Stimulated activated CD8-positive, alpha-beta memory T cell treated with anti-CD3 and anti-CD28 coated beads, Interleukin-15, amount 100 ng/mL, for 48 hours (primary cell): ENCODE measurements around the gene NOXA1.

Experiments
- DNase-seq, 2 donors: peaks; one replicate each; pipeline ENCODE4 v3.0.0-alpha.2; 2020; ENCODE audit warnings: low read depth in 2 of 2

Gene NOXA1

DNA sequence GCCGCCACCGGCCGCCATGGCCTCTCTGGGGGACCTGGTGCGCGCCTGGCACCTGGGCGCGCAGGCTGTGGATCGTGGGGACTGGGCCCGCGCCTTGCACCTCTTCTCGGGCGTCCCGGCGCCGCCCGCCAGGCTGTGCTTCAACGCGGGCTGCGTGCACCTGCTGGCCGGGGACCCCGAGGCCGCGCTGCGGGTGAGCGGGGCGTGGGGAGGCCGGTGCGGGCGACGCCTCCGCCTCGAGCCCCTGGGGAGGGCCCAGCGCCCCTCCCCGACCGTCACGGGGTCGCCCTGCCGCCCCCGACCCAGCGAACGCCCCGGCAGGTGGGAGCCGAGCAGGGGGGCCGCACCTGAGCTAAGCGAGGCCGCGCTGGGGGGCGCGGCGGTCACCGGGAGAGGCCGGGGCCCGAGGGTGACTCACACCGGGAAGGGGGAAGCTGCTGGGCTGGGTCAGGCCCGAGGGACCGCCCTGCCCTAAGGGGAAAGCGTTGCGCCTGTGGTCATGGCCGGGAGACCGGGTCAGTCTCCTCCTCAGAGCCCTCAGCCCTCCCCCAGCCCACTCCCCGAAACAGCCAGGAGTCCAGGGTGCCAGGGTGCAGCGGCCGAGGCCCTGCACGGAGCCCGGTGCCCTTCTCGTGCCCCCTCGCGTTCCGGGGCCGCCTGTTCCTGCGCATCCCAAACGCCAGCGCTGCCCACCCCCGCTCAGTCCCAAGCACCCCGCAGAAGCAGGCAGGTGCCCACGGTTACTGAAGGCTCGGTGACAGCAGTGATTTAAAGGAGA lies 510 bp downstream of the NOXA1 start:
- no peak for DNase-seq

DNA sequence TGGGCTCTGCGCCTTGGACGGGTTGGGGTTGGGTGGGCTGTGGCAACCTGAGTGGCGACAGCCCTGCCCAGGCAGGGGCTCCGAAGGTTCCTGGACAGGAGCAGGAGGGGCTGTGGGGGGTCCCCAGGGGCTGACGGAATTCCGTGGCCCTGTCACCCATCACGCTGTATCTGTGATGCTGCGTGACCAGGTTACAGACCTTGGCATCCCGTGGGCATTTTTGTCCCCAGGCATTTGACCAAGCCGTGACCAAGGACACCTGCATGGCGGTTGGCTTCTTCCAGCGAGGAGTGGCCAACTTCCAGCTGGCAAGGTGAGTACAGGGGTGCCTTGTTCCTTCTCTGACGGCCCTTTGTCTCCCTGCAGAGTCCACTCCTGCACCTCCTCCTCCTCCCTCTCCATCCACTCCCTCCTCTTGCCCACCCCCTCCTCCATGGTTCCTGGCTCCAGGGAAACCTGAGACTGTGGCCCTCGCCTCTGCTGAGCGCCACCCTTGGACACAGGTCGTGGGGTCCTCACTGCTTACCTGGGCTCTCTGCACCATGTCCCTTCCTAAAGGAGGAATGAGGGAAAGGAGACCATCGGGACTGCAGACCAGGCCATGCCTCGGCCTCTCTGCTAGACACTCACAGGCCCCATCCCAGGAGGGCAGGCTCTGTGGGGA lies 3.0 kb downstream of the NOXA1 start:
- DNase-seq, result no peak

DNA sequence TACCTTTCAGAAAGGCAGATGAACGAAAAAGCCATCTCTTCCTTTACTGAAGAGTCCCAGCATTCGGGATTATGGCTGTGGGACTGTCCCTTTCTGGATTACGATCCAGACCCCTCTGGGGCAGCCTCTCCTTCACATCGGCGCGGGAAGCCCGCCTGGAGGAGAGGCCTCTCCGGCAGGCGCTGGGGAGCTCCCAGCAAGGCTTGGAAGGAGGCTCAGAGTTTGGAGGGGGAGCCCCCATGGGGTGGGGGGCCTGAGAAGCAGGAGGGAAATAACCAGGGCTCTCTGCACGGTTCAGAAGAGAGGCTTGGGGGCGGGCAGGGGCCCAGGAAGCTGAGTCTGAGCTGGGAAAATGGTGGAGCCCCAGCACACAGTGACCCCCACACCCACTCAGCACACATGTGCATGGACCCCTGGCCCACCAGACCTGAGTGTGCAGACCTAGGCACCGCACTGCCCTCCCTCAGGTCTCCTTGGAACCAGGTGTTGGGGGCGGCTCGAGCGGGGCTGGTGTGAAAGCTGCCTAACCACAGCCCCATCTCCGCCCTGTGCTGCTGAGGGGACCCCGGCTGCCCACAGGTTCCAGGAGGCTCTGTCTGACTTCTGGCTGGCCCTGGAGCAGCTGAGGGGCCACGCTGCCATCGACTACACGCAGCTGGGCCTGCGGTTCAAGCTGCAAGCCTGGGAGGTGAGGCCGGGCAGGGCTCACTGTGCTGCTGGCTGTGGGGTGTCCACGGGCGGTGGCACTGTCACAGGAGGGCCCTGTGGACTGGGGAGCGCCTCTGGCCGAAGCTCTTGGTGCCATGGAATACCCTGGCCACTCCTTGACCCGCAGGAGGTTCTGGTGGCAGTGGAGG lies 4.5 kb downstream of the NOXA1 start:
- DNase-seq, result no peak

DNA sequence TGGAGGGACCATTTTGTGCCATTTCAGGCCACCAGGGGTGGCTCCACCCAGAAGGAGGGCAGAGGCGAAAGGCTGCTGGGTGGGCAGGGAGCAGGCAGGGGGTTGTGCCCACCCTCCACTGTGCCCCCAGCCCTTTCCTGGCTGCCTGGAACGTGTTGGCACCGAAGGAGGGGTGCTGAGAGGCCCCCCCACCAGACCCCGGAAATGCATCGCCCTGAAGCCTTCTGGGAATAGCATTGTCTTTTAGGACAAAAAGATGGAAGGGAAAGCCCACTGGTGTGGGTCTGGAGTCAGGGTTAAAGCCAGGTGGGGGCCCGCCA lies 5.1 kb downstream of the NOXA1 start:
- DNase-seq, result no peak

DNA sequence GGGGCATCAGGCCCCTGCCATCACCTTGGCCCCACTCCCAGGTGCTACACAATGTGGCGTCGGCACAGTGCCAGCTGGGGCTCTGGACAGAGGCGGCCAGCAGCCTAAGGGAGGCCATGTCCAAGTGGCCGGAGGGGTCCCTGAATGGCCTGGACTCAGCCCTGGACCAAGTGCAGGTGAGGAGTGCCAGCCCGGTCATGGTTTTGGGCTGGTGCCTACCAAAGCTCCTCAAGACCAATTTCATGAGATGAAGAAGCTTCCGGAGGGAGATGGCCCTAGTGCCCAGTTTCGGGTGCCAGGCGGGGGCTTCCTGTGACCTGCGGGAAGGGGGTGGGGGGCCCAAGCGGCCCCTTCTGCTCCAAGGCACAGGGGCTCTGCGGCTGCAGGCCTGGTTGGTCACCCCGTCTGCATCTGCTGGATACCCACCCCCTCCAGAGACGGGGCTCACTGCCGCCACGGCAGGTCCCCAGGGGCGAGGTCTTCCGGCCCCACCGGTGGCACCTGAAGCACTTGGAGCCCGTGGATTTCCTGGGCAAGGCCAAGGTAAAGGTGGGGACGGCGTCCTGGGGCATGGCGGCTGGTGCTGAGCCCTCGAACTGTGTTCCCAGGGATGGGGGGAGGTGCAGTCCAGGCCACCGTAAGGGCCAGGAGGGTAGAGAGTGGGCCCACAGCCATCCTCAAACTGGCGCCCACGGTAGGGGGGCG lies 5.8 kb downstream of the NOXA1 start:
- DNase-seq, result no peak

DNA sequence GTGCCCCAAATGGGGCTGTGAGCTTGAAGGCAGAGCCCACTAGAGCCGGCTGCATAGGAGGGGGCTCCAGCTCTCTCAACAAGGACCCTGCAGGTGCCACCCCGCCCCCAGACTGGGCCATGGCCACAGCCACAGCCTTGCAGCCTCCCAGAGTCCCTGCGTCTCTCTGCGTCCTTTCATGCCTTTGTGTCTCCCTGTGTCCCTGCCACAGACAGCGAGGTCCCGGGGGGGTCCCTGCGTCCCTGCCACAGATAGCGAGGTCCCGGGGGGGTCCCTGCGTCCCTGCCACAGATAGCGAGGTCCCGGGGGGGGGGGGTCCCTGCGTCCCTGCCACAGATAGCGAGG lies 6.3 kb downstream of the NOXA1 start:
- no peak for DNase-seq

DNA sequence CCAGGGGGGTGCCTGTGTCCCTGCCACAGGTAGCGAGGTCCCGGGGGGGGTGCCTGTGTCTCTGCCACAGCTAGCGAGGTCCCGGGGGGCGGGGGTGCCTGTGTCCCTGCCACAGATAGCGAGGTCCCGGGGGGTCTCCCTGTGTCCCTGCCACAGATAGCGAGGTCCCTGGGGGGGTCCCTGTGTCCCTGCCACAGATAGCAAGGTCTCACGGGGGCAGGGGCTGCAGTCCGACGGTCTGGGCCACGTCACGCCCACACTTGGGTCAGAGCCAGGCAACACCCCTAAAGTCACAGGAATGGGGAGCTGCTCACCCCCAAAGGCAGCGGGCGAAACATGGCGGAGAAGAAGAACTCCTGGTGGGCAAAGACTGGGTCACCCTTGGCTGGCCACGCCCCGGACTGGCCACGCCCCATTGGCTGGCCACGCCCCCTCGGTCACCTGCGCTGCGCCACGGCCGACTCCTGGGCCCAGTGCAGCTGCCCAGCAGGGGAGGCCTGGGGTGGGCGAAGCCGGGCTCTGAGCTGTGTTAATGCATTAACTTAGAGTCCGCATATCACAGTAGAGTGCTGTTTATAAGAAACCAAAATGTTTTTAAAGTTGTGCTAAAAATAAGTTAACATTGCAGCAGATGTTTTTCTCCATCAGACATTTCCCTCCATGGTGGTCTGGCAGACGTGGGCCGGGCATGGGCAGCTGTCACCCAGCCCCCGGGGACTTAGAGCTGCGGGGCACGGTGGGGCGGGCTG lies 7.0 kb downstream of the NOXA1 start:
- no peak for DNase-seq

DNA sequence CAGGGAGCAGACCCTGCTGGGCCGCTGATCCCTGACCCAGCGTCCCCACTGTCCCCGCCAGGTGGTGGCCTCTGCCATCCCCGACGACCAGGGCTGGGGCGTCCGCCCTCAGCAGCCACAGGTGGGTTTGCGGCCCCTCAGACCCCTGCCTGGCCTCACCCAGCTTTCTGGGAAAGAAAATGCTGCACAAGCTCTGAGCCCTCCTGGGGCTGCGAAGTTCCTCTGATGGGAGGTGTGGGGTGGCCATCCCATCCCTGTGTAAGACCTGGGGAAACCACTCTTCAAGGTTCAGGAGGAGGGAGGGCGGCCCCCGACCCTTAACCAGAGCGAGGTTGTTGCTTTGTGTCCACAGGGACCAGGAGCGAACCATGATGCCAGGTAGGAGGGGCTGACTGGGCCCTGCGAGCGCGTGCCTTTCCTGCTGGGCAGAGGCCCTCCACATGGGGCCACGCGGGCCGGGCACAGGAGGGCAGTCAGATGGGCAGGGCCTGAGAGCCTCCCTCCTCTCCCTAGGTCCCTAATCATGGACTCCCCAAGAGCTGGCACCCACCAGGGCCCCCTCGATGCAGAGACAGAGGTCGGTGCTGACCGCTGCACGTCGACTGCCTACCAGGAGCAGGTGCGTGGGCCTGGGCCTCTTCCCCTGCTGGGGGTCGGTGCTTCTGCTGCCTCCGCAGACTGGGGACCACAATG lies 7.7 kb downstream of the NOXA1 start:
- DNase-seq, result no peak

DNA sequence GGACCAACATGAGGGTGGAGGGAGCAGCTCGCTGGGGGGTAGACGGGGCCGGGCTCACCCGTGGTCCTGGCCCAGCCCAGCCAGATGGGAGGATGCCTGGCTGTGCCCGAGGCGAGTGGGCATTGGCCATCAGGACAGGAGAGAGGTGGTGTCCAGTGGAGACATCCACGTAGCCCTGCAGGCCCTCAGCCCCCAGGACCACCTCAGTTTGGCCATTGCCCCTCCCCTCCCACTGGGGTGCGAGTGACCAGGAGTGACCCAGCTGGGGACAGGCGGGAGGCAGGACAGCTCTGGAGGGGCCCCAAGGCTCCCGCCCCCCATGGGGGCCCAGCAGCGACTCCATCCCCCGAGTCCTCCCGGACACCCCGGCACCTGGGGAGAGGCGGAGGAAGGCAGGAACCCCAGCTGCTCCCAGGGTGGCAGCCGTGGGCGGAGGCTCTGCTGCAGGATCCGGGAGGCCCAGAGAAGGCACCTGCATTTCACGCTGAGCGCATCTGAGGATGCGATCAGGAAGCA lies 8.3 kb downstream of the NOXA1 start:
- DNase-seq, result no peak

DNA sequence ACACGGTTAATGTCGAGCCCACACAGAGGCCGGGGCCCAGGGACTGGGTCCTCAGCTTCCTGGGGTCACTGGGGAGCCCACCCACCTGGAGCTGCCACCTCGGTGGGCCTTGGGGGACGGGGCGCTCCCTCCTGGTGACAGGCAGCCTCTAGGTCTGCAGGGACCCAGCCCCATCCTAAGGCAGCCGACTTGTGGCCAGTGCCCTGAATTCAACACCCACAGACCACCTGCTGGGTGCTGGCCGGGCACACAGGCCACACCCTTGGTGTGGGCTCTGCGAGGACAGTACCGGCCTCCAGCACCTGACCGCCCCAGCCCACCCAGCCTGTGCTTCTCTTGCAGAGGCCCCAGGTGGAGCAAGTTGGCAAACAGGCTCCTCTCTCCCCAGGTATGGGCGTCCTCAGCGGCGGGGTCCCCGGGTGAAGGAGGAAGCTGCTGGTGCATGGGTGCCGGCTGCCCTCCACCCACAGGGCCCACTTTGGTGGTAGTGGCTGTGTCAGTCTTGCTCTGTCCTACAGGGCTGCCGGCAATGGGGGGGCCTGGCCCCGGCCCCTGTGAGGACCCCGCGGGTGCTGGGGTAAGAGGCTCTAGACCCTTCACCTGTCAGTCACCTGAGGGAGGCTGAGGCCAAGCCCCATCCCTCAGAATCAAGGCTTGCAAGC lies 9.6 kb downstream of the NOXA1 start:
- no peak for DNase-seq

DNA sequence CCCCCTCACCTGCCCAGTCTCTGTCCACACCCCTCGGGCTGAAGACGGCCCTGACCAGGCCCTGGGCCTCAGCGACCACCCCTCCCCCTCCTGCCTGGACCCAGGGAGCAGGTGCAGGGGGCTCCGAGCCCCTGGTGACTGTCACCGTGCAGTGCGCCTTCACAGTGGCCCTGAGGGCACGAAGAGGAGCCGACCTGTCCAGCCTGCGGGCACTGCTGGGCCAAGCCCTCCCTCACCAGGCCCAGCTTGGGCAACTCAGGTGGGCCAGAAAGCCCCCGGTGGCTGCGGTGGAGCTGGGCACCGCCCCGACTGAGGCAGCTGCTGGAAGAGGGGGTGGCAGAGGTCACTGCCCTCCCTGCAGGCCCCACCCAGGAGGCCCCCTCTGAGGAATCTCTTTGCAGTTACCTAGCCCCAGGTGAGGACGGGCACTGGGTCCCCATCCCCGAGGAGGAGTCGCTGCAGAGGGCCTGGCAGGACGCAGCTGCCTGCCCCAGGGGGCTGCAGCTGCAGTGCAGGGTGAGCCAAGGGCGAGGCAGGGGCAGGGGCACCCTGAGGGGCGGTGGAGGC lies 10.2 kb downstream of the NOXA1 start:
- DNase-seq, result no peak

DNA sequence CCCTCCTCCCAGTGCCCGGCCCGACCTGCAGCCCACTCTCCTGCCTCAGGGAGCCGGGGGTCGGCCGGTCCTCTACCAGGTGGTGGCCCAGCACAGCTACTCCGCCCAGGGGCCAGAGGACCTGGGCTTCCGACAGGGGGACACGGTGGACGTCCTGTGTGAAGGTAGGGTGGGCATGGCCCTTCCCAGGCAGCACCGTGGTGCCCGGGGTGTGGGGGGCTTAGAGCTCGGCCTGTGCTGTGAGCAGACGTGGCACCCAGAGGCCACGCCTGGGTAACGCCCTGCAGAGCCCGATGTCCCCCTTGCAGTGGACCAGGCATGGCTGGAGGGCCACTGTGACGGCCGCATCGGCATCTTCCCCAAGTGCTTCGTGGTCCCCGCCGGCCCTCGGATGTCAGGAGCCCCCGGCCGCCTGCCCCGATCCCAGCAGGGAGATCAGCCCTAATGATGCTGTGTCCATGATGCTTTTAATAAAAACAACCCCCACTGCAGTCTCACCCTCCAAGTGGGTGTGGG lies 10.8 kb downstream of the NOXA1 start:
- DNase-seq, result no peak

DNA sequence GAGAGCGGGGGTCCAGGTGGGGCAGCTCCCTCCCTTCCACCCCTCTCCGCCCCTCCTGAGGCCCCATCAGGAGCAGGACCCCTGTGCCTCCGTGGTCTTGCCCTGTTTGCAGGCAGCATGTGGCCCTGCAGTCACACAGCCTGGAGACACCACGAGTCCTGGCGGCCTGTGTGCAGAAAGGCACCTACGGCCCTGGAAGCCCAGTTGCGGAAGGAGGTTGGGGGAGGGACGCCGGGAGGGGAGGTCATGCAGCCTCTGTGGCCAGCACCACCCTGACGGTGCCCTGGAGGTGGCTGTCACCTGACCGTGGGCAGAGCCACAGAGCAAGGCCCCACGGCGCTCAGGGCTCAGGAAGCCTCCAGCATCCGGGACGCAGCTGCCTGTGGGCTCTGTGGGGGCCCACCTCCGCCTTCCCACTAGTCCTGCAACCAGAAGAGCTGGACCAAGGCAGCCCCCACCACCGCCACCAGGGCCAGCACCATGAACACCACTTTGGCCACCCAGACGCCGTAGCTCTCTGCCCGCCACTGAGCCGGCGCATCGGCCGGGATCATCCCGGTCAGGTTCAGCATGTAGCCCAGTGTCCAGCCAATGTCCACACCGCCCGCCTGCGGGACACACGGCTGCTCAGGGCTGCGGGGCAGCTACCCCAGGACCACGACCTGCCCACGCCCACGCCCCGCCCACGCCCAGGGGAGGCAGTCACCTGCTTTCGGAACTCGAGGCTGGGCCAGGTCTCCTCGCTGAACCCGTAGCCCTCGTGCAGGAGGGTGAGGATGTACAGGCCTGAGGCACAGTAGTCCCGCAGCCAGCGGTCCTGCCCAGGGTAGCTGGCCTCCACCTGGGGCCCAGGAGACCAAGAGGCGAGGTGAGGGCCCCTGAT lies 11.5 kb downstream of the NOXA1 start:
- no peak for DNase-seq

DNA sequence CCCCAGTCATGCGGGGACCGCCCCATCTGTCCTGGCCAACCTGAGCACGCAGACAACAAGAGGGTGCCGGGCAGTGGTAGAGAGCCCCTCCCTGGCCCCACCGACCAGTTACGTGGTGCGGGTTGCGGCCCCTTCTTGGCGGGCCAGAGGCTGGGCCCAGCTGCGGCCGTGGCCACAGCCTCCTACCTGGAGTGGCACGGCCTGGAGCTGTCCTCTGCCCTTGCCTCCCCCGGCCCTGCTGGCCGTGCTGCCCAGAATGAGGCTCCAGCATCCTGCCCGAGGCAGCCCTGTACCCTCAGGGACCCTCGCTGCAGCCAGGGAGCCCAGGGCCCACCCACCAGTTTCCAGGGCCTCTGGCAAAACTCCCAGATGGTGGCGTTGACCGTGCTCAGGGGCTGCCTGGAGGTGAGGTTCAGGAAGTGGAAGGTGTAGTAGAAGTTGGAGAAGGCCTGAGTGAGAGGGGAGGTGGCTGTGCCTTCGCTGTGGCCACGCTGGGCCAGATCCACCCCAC lies 12.2 kb downstream of the NOXA1 start:
- DNase-seq, result no peak

DNA sequence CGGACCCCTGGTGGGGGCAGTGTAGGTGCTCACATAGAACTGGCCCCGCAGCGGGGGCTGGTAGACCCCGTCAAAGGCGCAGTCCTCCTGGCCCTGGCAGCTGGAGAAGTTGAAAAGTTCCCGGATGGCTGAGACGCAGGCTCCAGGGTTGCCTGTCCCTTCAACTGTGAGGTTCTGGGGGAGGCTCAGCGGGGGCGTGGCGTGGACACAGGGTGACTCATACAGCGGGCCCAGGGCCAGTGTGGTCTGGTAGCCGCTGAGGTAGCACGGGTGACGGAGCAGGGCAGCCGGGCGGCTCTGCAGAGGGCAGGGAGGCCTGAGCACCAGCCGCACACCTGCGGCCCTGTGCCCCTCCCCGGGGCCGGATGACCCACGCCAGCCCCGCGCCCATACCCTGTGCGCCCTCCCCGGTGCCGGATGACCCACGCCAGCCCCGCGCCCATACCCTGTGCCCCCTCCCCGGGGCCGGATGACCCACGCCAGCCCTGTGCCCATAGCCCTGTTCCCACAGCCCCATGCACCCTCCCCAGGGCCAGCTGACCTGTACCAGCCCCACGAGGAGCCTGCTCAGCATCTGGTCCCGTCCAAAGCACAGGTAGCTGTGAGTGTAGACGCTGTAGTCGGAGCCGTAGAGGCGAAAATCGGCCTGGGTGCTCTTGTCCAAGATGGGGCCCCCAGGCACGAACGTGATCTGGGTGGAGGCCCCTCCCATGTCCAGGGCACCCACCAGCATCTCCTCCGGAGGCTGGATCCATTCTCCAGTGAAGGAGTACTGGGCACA lies 13.0 kb downstream of the NOXA1 start:
- DNase-seq, result no peak

DNA sequence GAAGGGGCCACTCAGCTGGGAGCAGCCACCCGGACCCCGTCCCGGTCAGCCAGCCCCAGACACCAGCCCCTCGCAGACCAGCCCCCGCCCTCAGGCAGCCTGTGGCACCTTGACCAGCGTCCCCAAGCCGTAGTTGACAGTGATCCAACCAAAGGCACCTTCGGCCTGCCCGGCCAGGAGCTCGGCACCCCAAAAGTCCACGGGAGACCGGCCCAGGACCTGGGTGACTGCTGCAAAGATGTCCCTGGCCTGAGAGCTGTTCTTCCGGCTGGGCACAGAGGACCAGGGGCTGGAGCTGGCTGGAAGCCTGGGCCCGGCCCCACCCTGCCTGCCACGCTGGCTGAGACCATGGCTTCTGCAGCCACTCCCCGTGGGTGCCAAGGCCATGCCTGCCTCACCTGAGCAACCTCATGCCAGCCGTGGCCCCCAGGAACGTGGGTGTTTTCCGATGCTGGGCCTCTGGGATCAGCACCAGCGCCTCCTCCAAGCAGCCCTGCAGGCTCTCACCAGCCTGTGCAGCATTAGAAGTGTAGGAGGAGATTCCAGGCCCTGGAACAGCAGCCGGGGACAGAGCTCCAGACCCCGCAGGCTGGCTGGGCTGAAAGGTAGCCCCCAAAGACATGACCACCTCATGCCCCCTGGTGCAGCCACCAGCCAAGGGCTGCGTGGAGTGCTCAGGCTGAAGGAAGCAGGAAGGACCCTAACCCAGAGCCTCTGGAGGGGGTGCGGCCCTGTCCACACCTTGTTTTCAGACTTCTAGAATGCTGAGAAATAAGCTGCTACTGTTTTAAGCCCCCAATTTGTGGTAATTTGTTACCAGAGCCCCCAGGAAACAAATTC lies 13.8 kb downstream of the NOXA1 start:
- DNase-seq, result no peak
